Neural progenitor cell (in vitro differentiated cells): ENCODE results near the gene ZNF490.

Experiments
- CTCF ChIP-seq: fragments of 200-600 bp; sonication (generic); IDR thresholded peaks from 2 replicates; pipeline ENCODE4 v1.5.1; 2017; ENCODE audit warnings: antibody characterized with exemption, mild to moderate bottlenecking
- EZH2 ChIP-seq: fragments of 200-600 bp; sonication (generic); IDR thresholded peaks from 2 replicates; pipeline ENCODE4 v1.6.1; 2017; ENCODE audit warnings: antibody characterized with exemption, mild to moderate bottlenecking, moderate library complexity
- EZH2phosphoT487 ChIP-seq: fragments of 200-600 bp; sonication (generic); IDR thresholded peaks from 2 replicates; pipeline ENCODE4 v1.6.1; 2017; ENCODE audit warnings: antibody characterized with exemption

GRCh38 chr19:12642506-12642905, 31.9 kb upstream of the ZNF490 start:
- no peak for TF ChIP-seq CTCF
- no peak for TF ChIP-seq EZH2phosphoT487
- TF ChIP-seq EZH2: no peak
